Mammary epithelial cell (primary cell): ENCODE data around the gene VTA1.

Source experiments
- CTCF ChIP-seq, 2 donors: IDR thresholded peaks in 1 of 2; conservative IDR thresholded peaks in 1 of 2; 2 replicates each; pipeline ENCODE4 v1.5.1; 2011 to 2012; ENCODE audit warnings: inconsistent platforms in 2 of 2, low read length in 2 of 2, mild to moderate bottlenecking in 2 of 2, control low read depth in 1 of 2, low read depth in 1 of 2; ENCODE audit not compliant: insufficient read depth in 1 of 2; ENCODE audit errors: extremely low read depth in 1 of 2
- EZH2 ChIP-seq: IDR thresholded peaks from 2 replicates; pipeline ENCODE4 v1.6.1; 2012; ENCODE audit warnings: low read length, inconsistent platforms, borderline replicate concordance

- TF ChIP-seq CTCF (conservative IDR thresholded peaks at IDR 0.05 in 1 of 2, IDR thresholded peaks at IDR 0.05 in 1 of 2; ENCODE audit: extremely low read depth in 1 of 2, insufficient read depth in 1 of 2, low read depth in 1 of 2, low read length in 2 of 2) (no peak), EZH2 (no peak)
Measured at GRCh38 chr6:142121342-142121741, 25.7 kb upstream of the VTA1 start.
